ENCODE results near the gene SS18.

DNA sequence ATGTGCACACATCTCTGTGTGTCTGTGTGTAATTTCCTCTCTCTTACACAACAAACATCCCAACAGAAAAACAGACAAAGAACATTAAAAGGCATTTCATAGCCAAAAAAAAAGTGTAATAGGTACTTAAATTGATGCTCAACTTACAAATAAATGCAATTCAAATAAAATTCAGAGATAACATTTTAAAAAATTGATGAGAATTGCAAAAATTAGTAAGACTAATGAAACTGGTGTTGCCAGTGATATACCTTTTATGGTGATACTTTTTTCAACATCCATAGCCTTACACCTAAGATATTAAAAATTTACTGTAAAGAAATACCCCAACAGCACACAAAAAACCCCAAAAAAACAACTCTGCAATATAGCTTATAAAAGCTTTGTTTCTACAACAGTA, 76.0 kb downstream of the SS18 start:
- TF ChIP-seq EZH2 (IDR thresholded peaks at IDR 0.05) (no peak), CEBPB (IDR thresholded peaks at IDR 0.05; ENCODE audit: low read depth) (no peak), POLR2AphosphoS5 (IDR thresholded peaks at IDR 0.05; ENCODE audit: low read depth, low read length) (no peak), POLR2A (IDR thresholded peaks at IDR 0.05; ENCODE audit: borderline replicate concordance, extremely low read depth, insufficient read depth, insufficient read length) (no peak), FOSL1 (IDR thresholded peaks at IDR 0.05; ENCODE audit: low read depth) (no peak), RAD21 (IDR thresholded peaks at IDR 0.05; ENCODE audit: low read depth) (no peak)
- TF ChIP-seq, protein P1, sequence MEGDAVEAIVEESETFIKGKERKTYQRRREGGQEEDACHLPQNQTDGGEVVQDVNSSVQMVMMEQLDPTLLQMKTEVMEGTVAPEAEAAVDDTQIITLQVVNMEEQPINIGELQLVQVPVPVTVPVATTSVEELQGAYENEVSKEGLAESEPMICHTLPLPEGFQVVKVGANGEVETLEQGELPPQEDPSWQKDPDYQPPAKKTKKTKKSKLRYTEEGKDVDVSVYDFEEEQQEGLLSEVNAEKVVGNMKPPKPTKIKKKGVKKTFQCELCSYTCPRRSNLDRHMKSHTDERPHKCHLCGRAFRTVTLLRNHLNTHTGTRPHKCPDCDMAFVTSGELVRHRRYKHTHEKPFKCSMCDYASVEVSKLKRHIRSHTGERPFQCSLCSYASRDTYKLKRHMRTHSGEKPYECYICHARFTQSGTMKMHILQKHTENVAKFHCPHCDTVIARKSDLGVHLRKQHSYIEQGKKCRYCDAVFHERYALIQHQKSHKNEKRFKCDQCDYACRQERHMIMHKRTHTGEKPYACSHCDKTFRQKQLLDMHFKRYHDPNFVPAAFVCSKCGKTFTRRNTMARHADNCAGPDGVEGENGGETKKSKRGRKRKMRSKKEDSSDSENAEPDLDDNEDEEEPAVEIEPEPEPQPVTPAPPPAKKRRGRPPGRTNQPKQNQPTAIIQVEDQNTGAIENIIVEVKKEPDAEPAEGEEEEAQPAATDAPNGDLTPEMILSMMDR (IDR thresholded peaks at IDR 0.05 in 2 of 3, conservative IDR thresholded peaks at IDR 0.05 in 1 of 3; ENCODE audit: borderline replicate concordance in 1 of 3, insufficient read depth in 1 of 3, low read depth in 2 of 3, low read length in 2 of 3) = no peak

All from HCT116 (cell line).